NK-92 (cell line): ENCODE results near the gene UGT3A2.

Source experiments
- DNase-seq: peaks from one replicate; lab custom pipeline; 2025; ENCODE audit not compliant: unreplicated experiment; lab: John Stamatoyannopoulos, UW

UGT3A2 gene

GRCh38 chr5:36066540-36067210, at the start of gene UGT3A2:
TSS of gene UGT3A2 (minus strand) at chr5:36066882. CDS start at chr5:36066789, 93 bp downstream.
- no peak for DNase-seq

GRCh38 chr5:36111238-36111637, 44.6 kb upstream of the UGT3A2 start:
- DNase-seq, result no peak

GRCh38 chr5:36108758-36109460, 42.2 kb upstream of the UGT3A2 start:
- no peak for DNase-seq

- DNase-seq, result no peak
Observed at GRCh38 chr5:36105819-36106218, 39.1 kb upstream of the UGT3A2 start.

- no peak for DNase-seq
Observed at GRCh38 chr5:36099748-36100147, 33.1 kb upstream of the UGT3A2 start.

GRCh38 chr5:36096486-36096885, 29.8 kb upstream of the UGT3A2 start:
- no peak for DNase-seq

- no peak for DNase-seq
Observed at GRCh38 chr5:36089989-36090388, 23.3 kb upstream of the UGT3A2 start.

- DNase-seq, result no peak
Observed at GRCh38 chr5:36079200-36079781, 12.6 kb upstream of the UGT3A2 start.

GRCh38 chr5:36078430-36078829, 11.7 kb upstream of the UGT3A2 start:
- no peak for DNase-seq

GRCh38 chr5:36073595-36074216, 7.0 kb upstream of the UGT3A2 start:
- DNase-seq, result no peak

GRCh38 chr5:36070687-36071571, 4.2 kb upstream of the UGT3A2 start:
- no peak for DNase-seq

GRCh38 chr5:36068751-36069281, 2.1 kb upstream of the UGT3A2 start:
- DNase-seq, result no peak

GRCh38 chr5:36066001-36066539, 612 bp downstream of the UGT3A2 start:
- no peak for DNase-seq

GRCh38 chr5:36060420-36060887, 6.2 kb downstream of the UGT3A2 start:
- no peak for DNase-seq

GRCh38 chr5:36059571-36060419, 6.9 kb downstream of the UGT3A2 start:
- DNase-seq, result no peak

GRCh38 chr5:36058776-36059175, 7.9 kb downstream of the UGT3A2 start:
- no peak for DNase-seq

GRCh38 chr5:36057386-36057785, 9.3 kb downstream of the UGT3A2 start:
- no peak for DNase-seq

GRCh38 chr5:36056422-36056821, 10.3 kb downstream of the UGT3A2 start:
- DNase-seq, result no peak

GRCh38 chr5:36055984-36056383, 10.7 kb downstream of the UGT3A2 start:
- no peak for DNase-seq
